GM12892 (cell line): ENCODE results near the gene TGFB2.

Source experiments
- POLR2A ChIP-seq: IDR thresholded peaks from 2 replicates; pipeline ENCODE4 v1.6.1; 2011; ENCODE audit warnings: low read depth, low read length, control low read depth
- POLR2AphosphoS5 ChIP-seq: IDR thresholded peaks from 2 replicates; pipeline ENCODE4 v1.6.1; 2011; ENCODE audit warnings: low read depth, low read length, control low read depth
- TAF1 ChIP-seq: IDR thresholded peaks from 2 replicates; pipeline ENCODE4 v1.6.1; 2011; ENCODE audit warnings: low read depth, mild to moderate bottlenecking, control low read depth, low read length, borderline replicate concordance

DNA sequence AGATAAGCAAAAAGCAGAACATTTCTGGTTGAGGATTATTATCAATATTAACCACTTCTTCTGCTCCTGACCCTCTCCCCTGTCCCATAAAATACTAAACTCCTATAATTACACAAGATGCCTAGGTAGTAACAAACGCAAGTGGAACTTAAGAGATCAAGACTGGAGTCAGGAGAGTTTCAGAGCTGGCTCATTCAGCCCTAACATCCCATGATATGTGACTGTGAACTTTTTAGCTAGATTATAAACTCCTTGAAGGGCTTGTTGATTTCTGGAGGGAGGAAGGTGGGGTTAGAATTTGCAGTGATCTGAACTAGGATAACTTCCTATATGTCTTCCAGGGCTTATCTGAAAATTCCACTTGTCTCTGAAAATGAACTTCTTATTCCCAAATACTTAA, 130.6 kb downstream of the TGFB2 start:
- TF ChIP-seq POLR2A (no peak), POLR2AphosphoS5 (no peak), TAF1 (no peak)
